HEK293T (cell line): ENCODE data around the gene SLC66A2.

Experiments used
- ELF4 ChIP-seq: fragments of 450-650 bp; IDR thresholded peaks from 2 replicates; pipeline ENCODE4 v1.6.1; 2017; ENCODE audit warnings: antibody characterized with exemption
- FOXM1 ChIP-seq: fragments of 450-650 bp; IDR thresholded peaks from 2 replicates; pipeline ENCODE4 v1.6.1; 2017; ENCODE audit warnings: mild to moderate bottlenecking, borderline replicate concordance
- PKNOX1 ChIP-seq: fragments of 450-650 bp; IDR thresholded peaks from 2 replicates; pipeline ENCODE4 v1.6.1; 2016
- TARDBP ChIP-seq: fragments of 450-650 bp; IDR thresholded peaks from 2 replicates; pipeline ENCODE4 v1.6.1; 2016

GRCh38 chr18:79853993-79854364 is 97.5 kb downstream of the SLC66A2 start:
- no peak for TF ChIP-seq PKNOX1
- no peak for TF ChIP-seq ELF4
- TF ChIP-seq TARDBP: no peak
- no peak for TF ChIP-seq FOXM1
